ENCODE measurements around the gene DRG2. TPM values are rescaled to one million over a fixed set of nuclear protein-coding genes. Genes with fewer than 3 reads are reported as not detected.

DRG2 gene
- total RNA-seq, 1 experiment from 2014 or later: 42.7 TPM

DNA sequence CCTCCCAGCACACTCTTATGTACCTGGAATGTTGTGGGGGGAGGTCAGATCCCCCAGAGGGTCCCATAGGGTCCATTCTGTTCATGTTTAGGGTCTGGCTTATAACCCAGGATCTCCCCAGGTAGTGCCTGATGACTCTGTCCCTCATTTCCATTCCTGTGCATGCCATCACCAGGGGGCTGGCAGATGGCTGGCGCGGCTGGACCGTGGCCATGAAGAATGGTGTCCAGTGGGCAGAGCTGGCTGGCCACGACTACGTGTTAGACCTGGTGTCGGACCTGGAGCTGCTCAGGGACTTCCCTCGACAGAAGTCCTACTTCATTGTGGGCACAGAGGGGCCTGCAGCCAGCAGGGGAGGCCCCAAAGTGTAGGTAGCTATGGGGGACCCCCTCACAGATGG lies 60.8 kb downstream of the DRG2 start:
- no peak for DNase-seq (ENCODE audit: low spot score)
- Histone ChIP-seq H3K27me3 (replicated peaks; ENCODE audit: insufficient read depth, low read depth, low read length, poor library complexity) (no peaks in the 10 kb centered on the region), H3K4me3 (ENCODE audit: low read depth, low read length, poor library complexity, severe bottlenecking) (no peak overlapping the region), H3K36me3 (ENCODE audit: insufficient read depth, low read length, poor library complexity, severe bottlenecking) (no peaks in the 10 kb centered on the region), H3K27ac (ENCODE audit: low read depth, low read length, poor library complexity, severe bottlenecking) (no peak overlapping the region), H3K9me3 (ENCODE audit: low read depth, low read length, poor library complexity, severe bottlenecking) (no peaks in the 10 kb centered on the region), H3K4me1 (ENCODE audit: insufficient read depth, low read length, poor library complexity, severe bottlenecking) (no peaks in the 10 kb centered on the region)
- TF ChIP-seq, protein P1, sequence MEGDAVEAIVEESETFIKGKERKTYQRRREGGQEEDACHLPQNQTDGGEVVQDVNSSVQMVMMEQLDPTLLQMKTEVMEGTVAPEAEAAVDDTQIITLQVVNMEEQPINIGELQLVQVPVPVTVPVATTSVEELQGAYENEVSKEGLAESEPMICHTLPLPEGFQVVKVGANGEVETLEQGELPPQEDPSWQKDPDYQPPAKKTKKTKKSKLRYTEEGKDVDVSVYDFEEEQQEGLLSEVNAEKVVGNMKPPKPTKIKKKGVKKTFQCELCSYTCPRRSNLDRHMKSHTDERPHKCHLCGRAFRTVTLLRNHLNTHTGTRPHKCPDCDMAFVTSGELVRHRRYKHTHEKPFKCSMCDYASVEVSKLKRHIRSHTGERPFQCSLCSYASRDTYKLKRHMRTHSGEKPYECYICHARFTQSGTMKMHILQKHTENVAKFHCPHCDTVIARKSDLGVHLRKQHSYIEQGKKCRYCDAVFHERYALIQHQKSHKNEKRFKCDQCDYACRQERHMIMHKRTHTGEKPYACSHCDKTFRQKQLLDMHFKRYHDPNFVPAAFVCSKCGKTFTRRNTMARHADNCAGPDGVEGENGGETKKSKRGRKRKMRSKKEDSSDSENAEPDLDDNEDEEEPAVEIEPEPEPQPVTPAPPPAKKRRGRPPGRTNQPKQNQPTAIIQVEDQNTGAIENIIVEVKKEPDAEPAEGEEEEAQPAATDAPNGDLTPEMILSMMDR (conservative IDR thresholded peaks at IDR 0.05; ENCODE audit: low read depth, low read length): no peak
- TF ChIP-seq EZH2 (IDR thresholded peaks at IDR 0.05; ENCODE audit: borderline replicate concordance, low read depth, low read length, poor library complexity, severe bottlenecking): no peak
- POLR2A ChIA-PET (ENCODE audit: low non-redundant PET): no interaction called here
- CTCF ChIA-PET: no interaction called here
- intact Hi-C loops (cut with micrococcal nuclease; ENCODE audit: unreplicated experiment): no loop called here
- no TSS peak for BruUV-seq (replicated peaks)

DNA sequence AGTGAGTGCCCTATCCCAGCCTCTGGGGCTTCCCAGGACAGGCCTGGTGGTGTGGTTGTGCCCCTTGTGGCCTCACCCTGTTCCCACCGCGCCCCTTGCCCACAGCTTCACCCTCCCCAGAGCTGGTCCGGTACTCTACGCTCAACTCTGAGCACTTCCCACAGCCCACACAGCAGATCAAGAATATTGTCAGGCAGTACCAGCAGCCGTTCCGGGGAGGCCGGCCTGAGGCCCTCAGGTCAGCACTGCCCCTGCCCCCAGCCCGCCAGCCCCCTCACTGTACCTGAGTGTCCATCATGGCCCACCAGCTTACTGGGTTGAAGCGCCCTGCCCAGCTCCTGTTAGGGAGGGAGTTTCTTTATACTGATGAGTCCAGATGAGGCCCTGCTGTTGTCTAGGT lies 63.5 kb downstream of the DRG2 start:
- intact Hi-C loops (cut with micrococcal nuclease; ENCODE audit: unreplicated experiment): no loop called here
- H3K27ac ChIP-seq (ENCODE audit: low read depth, low read length, poor library complexity, severe bottlenecking): no peak overlapping the region
- ChIA-PET POLR2A (ENCODE audit: low non-redundant PET) (no interaction called here), CTCF (no interaction called here)
- no peak for DNase-seq (ENCODE audit: low spot score)
- BruUV-seq (replicated peaks): no TSS peak
- TF ChIP-seq EZH2 (IDR thresholded peaks at IDR 0.05; ENCODE audit: borderline replicate concordance, low read depth, low read length, poor library complexity, severe bottlenecking): no peak
- TF ChIP-seq, protein P1 (conservative IDR thresholded peaks at IDR 0.05; ENCODE audit: low read depth, low read length): no peak
- no peaks in the 10 kb centered on the region for H3K4me1 ChIP-seq (ENCODE audit: insufficient read depth, low read length, poor library complexity, severe bottlenecking)
- no peaks in the 10 kb centered on the region for H3K36me3 ChIP-seq (ENCODE audit: insufficient read depth, low read length, poor library complexity, severe bottlenecking)
- no peaks in the 10 kb centered on the region for H3K27me3 ChIP-seq (replicated peaks; ENCODE audit: insufficient read depth, low read depth, low read length, poor library complexity)
- no peaks in the 10 kb centered on the region for H3K9me3 ChIP-seq (ENCODE audit: low read depth, low read length, poor library complexity, severe bottlenecking)
- H3K4me3 ChIP-seq (ENCODE audit: low read depth, low read length, poor library complexity, severe bottlenecking): no peak overlapping the region

DNA sequence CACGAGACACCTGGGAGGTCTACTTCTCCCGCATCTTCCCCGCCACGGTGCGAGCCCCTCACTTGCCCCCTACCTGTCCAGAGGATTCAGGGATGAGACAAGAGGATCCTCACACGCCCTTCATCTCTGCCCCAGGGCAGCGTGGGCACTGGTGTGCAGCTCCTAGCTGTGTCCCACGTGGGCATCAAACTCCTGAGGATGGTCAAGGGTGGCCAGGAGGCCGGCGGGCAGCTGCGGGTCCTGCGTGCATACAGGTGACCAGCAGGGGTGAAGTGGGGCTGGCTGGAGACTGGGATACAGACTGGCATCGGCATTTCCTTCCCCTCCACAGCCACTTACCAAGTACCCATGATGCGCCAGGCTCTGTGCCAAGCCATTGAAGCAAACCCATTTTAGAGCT lies 67.4 kb downstream of the DRG2 start:
- Histone ChIP-seq H3K4me1 (ENCODE audit: insufficient read depth, low read length, poor library complexity, severe bottlenecking) (peaks cover 12% of the 10 kb centered on the region), H3K36me3 (ENCODE audit: insufficient read depth, low read length, poor library complexity, severe bottlenecking) (no peaks in the 10 kb centered on the region), H3K27me3 (replicated peaks; ENCODE audit: insufficient read depth, low read depth, low read length, poor library complexity) (no peaks in the 10 kb centered on the region), H3K9me3 (ENCODE audit: low read depth, low read length, poor library complexity, severe bottlenecking) (no peaks in the 10 kb centered on the region), H3K4me3 (ENCODE audit: low read depth, low read length, poor library complexity, severe bottlenecking) (no peak overlapping the region), H3K27ac (ENCODE audit: low read depth, low read length, poor library complexity, severe bottlenecking) (no peak overlapping the region)
- intact Hi-C loops (cut with micrococcal nuclease; ENCODE audit: unreplicated experiment): no loop called here
- POLR2A ChIA-PET (ENCODE audit: low non-redundant PET): no interaction called here
- TF ChIP-seq EZH2 (IDR thresholded peaks at IDR 0.05; ENCODE audit: borderline replicate concordance, low read depth, low read length, poor library complexity, severe bottlenecking): no peak
- TF ChIP-seq, protein P1 (conservative IDR thresholded peaks at IDR 0.05; ENCODE audit: low read depth, low read length): no peak
- CTCF ChIA-PET: no interaction called here
- BruUV-seq (replicated peaks): no TSS peak
- DNase-seq (ENCODE audit: low spot score): no peak

Measured in A673 (cell line).